Neural cell (in vitro differentiated cells): Measurements from ENCODE around the gene MYO1D. TPM values are rescaled to one million over a fixed set of nuclear protein-coding genes. Genes with fewer than 3 reads are reported as not detected.

Experiments
- H2AFZ ChIP-seq: fragments of 200-600, 300-800 bp; sonication (generic), shearing (Covaris generic); 2 replicates; pipeline ENCODE4 v1.6.0; 2014; ENCODE audit warnings: low read depth, mild to moderate bottlenecking, antibody characterized with exemption, low read length, moderate library complexity
- H3F3A ChIP-seq: fragments of 200-600 bp; shearing (Covaris generic); 2 replicates; pipeline ENCODE4 v1.6.1; 2016; ENCODE audit warnings: mild to moderate bottlenecking, moderate library complexity, mixed read lengths, antibody characterized with exemption, low read length; ENCODE audit not compliant: insufficient read depth, poor library complexity, severe bottlenecking
- H3K27ac ChIP-seq: fragments of 200-600, 300-800 bp; sonication (generic), shearing (Covaris generic); 2 replicates; pipeline ENCODE4 v1.5.1; 2014; ENCODE audit warnings: mild to moderate bottlenecking, low read length, moderate library complexity
- H3K27me3 ChIP-seq: fragments of 300-800, 200-600 bp; sonication (generic), shearing (Covaris generic); 2 replicates; pipeline ENCODE4 v1.6.0; 2014; ENCODE audit warnings: mild to moderate bottlenecking, low read depth, low read length, moderate library complexity; ENCODE audit not compliant: insufficient read depth
- H3K36me3 ChIP-seq: fragments of 300-800, 200-600 bp; sonication (generic), shearing (Covaris generic); 2 replicates; pipeline ENCODE4 v1.5.1; 2014; ENCODE audit warnings: mild to moderate bottlenecking, antibody characterized with exemption, low read length, moderate library complexity; ENCODE audit not compliant: insufficient read depth
- H3K4me2 ChIP-seq: fragments of 300-800, 200-600 bp; sonication (generic), shearing (Covaris generic); 2 replicates; pipeline ENCODE4 v1.6.0; 2014; ENCODE audit warnings: mild to moderate bottlenecking, low read length
- H3K4me3 ChIP-seq: fragments of 300-800, 200-600 bp; sonication (generic), shearing (Covaris generic); 2 replicates; pipeline ENCODE4 v1.5.1; 2014; ENCODE audit warnings: mild to moderate bottlenecking, low read length, moderate library complexity
- H3K79me2 ChIP-seq: fragments of 200-600 bp; shearing (Covaris generic); replicated peaks from 2 replicates; pipeline ENCODE4 v1.6.0; 2014; ENCODE audit warnings: mild to moderate bottlenecking, low read length, moderate library complexity; ENCODE audit not compliant: insufficient read depth
- H3K9ac ChIP-seq: fragments of 300-800, 200-600 bp; sonication (generic), shearing (Covaris generic); 2 replicates; pipeline ENCODE4 v1.6.1; 2016; ENCODE audit warnings: mild to moderate bottlenecking, low read length, mixed read lengths
- H3K9me2 ChIP-seq: fragments of 200-600 bp; shearing (Covaris generic); 2 replicates; pipeline ENCODE4 v1.6.1; 2016; ENCODE audit warnings: mild to moderate bottlenecking, low read length, mixed read lengths; ENCODE audit not compliant: insufficient read depth
- H3K9me3 ChIP-seq: fragments of 200-600, 300-800 bp; sonication (generic), shearing (Covaris generic); 2 replicates; pipeline ENCODE4 v1.6.1; 2016; ENCODE audit warnings: mild to moderate bottlenecking, mixed run types, low read length, moderate library complexity, mixed read lengths
- H4K20me1 ChIP-seq: fragments of 200-600 bp; shearing (Covaris generic); 2 replicates; pipeline ENCODE4 v1.6.1; 2016; ENCODE audit warnings: mild to moderate bottlenecking, mixed run types; ENCODE audit not compliant: insufficient read depth
- EP300 ChIP-seq: fragments of 450-650 bp; conservative IDR thresholded peaks from 2 replicates; pipeline ENCODE4 v1.6.1; 2014; ENCODE audit warnings: antibody characterized with exemption, mild to moderate bottlenecking, moderate library complexity; ENCODE audit not compliant: poor library complexity, severe bottlenecking
- EZH2 ChIP-seq: fragments of 200-600, 300-800 bp; shearing (Covaris generic), sonication (generic); IDR thresholded peaks from 2 replicates; pipeline ENCODE4 v1.6.1; 2014; ENCODE audit warnings: antibody characterized with exemption, low read length, borderline replicate concordance, mild to moderate bottlenecking; ENCODE audit not compliant: insufficient read depth, poor library complexity, severe bottlenecking
- MXI1 ChIP-seq: fragments of 450-650 bp; conservative IDR thresholded peaks from 2 replicates; pipeline ENCODE4 v1.6.1; 2014; ENCODE audit warnings: antibody characterized with exemption, mild to moderate bottlenecking; ENCODE audit not compliant: poor library complexity, severe bottlenecking
- POLR2AphosphoS5 ChIP-seq: IDR thresholded peaks from 2 replicates; pipeline ENCODE4 v1.6.1; 2012
- RAD21 ChIP-seq: fragments of 450-650 bp; conservative IDR thresholded peaks from 2 replicates; pipeline ENCODE4 v1.6.1; 2014; ENCODE audit warnings: antibody characterized with exemption, mild to moderate bottlenecking, moderate library complexity
- SMC3 ChIP-seq: fragments of 450-650 bp; conservative IDR thresholded peaks from 2 replicates; pipeline ENCODE4 v1.6.1; 2014; ENCODE audit warnings: antibody characterized with exemption, mild to moderate bottlenecking, moderate library complexity; ENCODE audit not compliant: poor library complexity
- TAF1 ChIP-seq: IDR thresholded peaks from 2 replicates; pipeline ENCODE4 v1.6.1; 2012; ENCODE audit warnings: low read depth
- polyA plus RNA-seq: library from polyadenylated mRNA; depleted of rRNA; stranded (reverse); fragments of >200 nt; gene quantifications from 2 replicates; pipeline ENCODE4 v1.2.3, GENCODE V29; 2014
- TF ChIP-seq, protein P1 (sequence below): fragments of 450-650 bp; IDR thresholded peaks from 2 replicates; pipeline ENCODE4 v1.5.1; 2014; ENCODE audit warnings: antibody characterized with exemption, mild to moderate bottlenecking, moderate library complexity; ENCODE audit not compliant: poor library complexity, severe bottlenecking
- TF ChIP-seq, protein P2 (sequence below): IDR thresholded peaks from 2 replicates; pipeline ENCODE4 v1.6.1; 2012; ENCODE audit warnings: borderline replicate concordance

MYO1D gene
- polyA plus RNA-seq, 1 donor from 2014 or later = 10.7 TPM

DNA sequence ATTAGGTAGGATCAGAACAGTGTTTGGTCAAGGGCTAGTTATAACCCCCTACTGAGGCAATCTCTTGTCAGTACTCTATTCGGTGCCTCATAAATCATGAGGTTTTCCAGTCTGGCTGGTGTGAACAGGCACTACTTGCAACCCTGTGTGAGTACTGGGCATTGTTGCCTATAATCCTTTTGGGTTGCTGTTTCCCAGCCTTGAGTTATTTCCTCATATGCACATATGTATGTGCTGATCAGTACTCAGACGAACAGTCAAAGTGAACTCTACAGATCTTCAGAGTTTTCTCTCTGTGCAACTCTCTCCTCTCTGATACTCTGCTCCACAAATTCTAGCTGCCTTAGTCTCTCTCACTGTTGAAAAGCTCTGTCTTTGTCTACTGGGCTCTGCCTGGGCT is 225.8 kb downstream of the MYO1D start:
- no peak overlapping the region for H3K9ac ChIP-seq
- no peaks in the 10 kb centered on the region for H3K9me3 ChIP-seq
- H3K79me2 ChIP-seq = no peaks in the 10 kb centered on the region
- H4K20me1 ChIP-seq = no peaks in the 10 kb centered on the region
- H3K36me3 ChIP-seq = peaks cover 10% of the 10 kb centered on the region
- H3F3A ChIP-seq = no peaks in the 10 kb centered on the region
- no peaks in the 10 kb centered on the region for H3K9me2 ChIP-seq
- H3K4me2 ChIP-seq = no peak overlapping the region
- no peak overlapping the region for H2AFZ ChIP-seq
- no peaks in the 10 kb centered on the region for H3K27me3 ChIP-seq
- TF ChIP-seq EP300 (no peak), TAF1 (no peak), POLR2AphosphoS5 (no peak), RAD21 (no peak), MXI1 (no peak), SMC3 (no peak), EZH2 (no peak)
- TF ChIP-seq, protein P1, sequence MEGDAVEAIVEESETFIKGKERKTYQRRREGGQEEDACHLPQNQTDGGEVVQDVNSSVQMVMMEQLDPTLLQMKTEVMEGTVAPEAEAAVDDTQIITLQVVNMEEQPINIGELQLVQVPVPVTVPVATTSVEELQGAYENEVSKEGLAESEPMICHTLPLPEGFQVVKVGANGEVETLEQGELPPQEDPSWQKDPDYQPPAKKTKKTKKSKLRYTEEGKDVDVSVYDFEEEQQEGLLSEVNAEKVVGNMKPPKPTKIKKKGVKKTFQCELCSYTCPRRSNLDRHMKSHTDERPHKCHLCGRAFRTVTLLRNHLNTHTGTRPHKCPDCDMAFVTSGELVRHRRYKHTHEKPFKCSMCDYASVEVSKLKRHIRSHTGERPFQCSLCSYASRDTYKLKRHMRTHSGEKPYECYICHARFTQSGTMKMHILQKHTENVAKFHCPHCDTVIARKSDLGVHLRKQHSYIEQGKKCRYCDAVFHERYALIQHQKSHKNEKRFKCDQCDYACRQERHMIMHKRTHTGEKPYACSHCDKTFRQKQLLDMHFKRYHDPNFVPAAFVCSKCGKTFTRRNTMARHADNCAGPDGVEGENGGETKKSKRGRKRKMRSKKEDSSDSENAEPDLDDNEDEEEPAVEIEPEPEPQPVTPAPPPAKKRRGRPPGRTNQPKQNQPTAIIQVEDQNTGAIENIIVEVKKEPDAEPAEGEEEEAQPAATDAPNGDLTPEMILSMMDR = no peak
- TF ChIP-seq, protein P2, sequence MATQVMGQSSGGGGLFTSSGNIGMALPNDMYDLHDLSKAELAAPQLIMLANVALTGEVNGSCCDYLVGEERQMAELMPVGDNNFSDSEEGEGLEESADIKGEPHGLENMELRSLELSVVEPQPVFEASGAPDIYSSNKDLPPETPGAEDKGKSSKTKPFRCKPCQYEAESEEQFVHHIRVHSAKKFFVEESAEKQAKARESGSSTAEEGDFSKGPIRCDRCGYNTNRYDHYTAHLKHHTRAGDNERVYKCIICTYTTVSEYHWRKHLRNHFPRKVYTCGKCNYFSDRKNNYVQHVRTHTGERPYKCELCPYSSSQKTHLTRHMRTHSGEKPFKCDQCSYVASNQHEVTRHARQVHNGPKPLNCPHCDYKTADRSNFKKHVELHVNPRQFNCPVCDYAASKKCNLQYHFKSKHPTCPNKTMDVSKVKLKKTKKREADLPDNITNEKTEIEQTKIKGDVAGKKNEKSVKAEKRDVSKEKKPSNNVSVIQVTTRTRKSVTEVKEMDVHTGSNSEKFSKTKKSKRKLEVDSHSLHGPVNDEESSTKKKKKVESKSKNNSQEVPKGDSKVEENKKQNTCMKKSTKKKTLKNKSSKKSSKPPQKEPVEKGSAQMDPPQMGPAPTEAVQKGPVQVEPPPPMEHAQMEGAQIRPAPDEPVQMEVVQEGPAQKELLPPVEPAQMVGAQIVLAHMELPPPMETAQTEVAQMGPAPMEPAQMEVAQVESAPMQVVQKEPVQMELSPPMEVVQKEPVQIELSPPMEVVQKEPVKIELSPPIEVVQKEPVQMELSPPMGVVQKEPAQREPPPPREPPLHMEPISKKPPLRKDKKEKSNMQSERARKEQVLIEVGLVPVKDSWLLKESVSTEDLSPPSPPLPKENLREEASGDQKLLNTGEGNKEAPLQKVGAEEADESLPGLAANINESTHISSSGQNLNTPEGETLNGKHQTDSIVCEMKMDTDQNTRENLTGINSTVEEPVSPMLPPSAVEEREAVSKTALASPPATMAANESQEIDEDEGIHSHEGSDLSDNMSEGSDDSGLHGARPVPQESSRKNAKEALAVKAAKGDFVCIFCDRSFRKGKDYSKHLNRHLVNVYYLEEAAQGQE = no peak
- H3K4me3 ChIP-seq = no peak overlapping the region
- no peak overlapping the region for H3K27ac ChIP-seq

DNA sequence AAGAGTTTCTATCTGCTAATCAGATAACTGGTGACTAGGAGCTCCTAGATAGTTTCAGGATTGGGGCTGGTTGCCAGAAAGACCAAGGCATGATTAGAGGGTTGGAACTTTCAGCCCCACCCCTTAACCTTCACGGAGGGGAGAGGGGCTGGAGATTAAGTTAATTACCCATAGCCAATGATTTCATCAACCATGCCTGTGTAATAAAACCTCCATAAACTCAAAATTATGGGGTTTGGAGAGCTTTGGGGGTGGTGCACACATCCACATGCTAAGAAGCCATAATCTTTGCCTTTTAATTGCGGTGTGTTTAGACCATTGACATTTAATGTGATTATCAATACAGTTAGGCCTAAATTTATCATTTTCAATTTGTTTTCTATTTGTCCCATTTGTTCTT is 228.5 kb downstream of the MYO1D start:
- no peak for TF ChIP-seq EZH2
- TF ChIP-seq TAF1 = no peak
- TF ChIP-seq SMC3 = no peak
- TF ChIP-seq, protein P1 = no peak
- no peak for TF ChIP-seq RAD21
- TF ChIP-seq, protein P2 = no peak
- TF ChIP-seq MXI1 = no peak
- TF ChIP-seq POLR2AphosphoS5 = no peak
- no peak for TF ChIP-seq EP300

More for the DNA sequence above, 228.5 kb downstream of the MYO1D start:
- H3K4me3 ChIP-seq = no peak overlapping the region
- no peaks in the 10 kb centered on the region for H3K9me3 ChIP-seq
- no peak overlapping the region for H3K9ac ChIP-seq
- peaks cover under 1% of the 10 kb centered on the region for H3K36me3 ChIP-seq
- no peaks in the 10 kb centered on the region for H4K20me1 ChIP-seq
- no peaks in the 10 kb centered on the region for H3K9me2 ChIP-seq
- H3K27ac ChIP-seq = no peak overlapping the region
- no peaks in the 10 kb centered on the region for H3F3A ChIP-seq
- no peak overlapping the region for H2AFZ ChIP-seq
- H3K79me2 ChIP-seq = no peaks in the 10 kb centered on the region
- H3K4me2 ChIP-seq = no peak overlapping the region
- H3K27me3 ChIP-seq = no peaks in the 10 kb centered on the region
